ENCODE measurements around the gene UCN2. TPM values are rescaled to one million over a fixed set of nuclear protein-coding genes. Genes with fewer than 3 reads are reported as not detected.

The UCN2 gene
- total RNA-seq, 2 experiments from 2014 or later = 0.16 TPM; not detected in 1

DNA sequence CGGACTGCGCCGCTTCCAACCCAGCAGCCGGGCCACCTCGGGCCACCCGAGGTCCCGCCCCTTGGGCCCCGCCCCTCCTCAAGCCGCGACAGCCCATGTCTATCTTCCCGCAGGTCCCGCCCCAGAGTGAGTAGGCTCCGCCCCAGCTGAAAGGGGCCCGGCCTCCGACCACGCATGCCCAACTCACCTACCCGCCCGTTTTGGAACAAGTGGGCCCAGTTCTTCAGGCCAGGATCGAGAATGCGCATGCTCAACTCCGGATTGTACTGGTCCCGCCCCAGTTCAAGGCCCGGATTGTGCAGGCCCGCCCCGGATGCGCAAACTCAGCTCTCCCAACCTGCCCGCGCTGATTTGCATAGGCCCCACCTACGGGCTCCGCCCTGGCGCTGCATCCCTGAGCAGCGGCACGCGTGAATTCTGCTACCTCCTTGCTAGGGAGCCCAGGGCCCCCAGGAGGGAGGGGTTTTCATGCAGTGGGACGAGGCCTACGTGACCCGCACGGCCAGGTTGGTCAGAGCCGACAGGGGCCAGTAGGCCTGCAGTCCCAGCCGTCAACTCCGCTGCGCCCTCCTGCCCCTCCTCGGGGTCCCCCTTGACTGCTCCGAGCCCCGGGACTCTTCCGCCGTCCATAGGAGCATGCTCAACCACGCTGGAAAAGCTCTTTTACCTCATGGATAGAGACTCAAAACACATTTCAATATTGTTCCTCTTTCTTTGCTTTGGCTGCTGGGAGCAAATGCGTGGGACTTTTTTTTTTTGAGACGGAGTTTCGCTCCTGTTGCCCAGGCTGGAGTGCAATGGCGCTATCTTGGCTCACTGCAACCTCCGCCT lies 6.6 kb downstream of the UCN2 start, which contains the start of gene PFKFB4:
PFKFB4 (minus strand) TSS at position 8 of the 831 bp plus-strand sequence. CDS start 26 bp downstream, outside the sequence.
- Histone ChIP-seq H3K4me2 (ENCODE audit: low read length) (peak within 1 kb of the TSS; percentile 96), H3K27ac (ENCODE audit: low read depth, low read length, poor library complexity, severe bottlenecking) (peak within 1 kb of the TSS; percentile 80), H3K79me2 (ENCODE audit: insufficient read depth, low read depth, low read length) (no peaks in the 10 kb centered on the region), H3K4me1 (ENCODE audit: insufficient read depth, low read length, poor library complexity, severe bottlenecking) (peaks cover 54% of the 10 kb centered on the region), H3K36me3 (ENCODE audit: insufficient read depth, low read length) (no peaks in the 10 kb centered on the region), H3K9me3 (ENCODE audit: low read length) (no peaks in the 10 kb centered on the region), H3K9me2 (ENCODE audit: insufficient read depth, low read length) (no peaks in the 10 kb centered on the region), H4K20me1 (ENCODE audit: insufficient read depth, low read length) (no peaks in the 10 kb centered on the region), H2AFZ (ENCODE audit: low read length) (peak within 1 kb of the TSS; percentile 81), H3K4me3 (ENCODE audit: low read depth, low read length, poor library complexity, severe bottlenecking) (peak within 1 kb of the TSS; percentile 77)
- intact Hi-C loops (cut with micrococcal nuclease; ENCODE audit: unreplicated experiment) = loop anchor here (2.0 kb wide), 3 partner anchors 42 to 256 kb away; partner anchors contain the start of genes ATRIP and NME6
- peak; percentile 99 for DNase-seq (ENCODE audit: low spot score)
- no TSS peak for BruUV-seq (replicated peaks)
- ChIA-PET POLR2A (interaction anchor here (0.5 to 2.1 kb wide), 9 partner anchors 12 to 1390 kb away, joined by 3 to 8 read pairs (median 3); partner anchors contain the start of genes CCDC51, CELSR3 and TMA7), CTCF (ENCODE audit: unreplicated experiment) (interaction anchor here (0.5 to 1.0 kb wide), 6 partner anchors 79 to 444 kb away, joined by 3 to 4 read pairs (median 4); partner anchors contain the start of gene NCKIPSD)
- TF ChIP-seq, protein P1, sequence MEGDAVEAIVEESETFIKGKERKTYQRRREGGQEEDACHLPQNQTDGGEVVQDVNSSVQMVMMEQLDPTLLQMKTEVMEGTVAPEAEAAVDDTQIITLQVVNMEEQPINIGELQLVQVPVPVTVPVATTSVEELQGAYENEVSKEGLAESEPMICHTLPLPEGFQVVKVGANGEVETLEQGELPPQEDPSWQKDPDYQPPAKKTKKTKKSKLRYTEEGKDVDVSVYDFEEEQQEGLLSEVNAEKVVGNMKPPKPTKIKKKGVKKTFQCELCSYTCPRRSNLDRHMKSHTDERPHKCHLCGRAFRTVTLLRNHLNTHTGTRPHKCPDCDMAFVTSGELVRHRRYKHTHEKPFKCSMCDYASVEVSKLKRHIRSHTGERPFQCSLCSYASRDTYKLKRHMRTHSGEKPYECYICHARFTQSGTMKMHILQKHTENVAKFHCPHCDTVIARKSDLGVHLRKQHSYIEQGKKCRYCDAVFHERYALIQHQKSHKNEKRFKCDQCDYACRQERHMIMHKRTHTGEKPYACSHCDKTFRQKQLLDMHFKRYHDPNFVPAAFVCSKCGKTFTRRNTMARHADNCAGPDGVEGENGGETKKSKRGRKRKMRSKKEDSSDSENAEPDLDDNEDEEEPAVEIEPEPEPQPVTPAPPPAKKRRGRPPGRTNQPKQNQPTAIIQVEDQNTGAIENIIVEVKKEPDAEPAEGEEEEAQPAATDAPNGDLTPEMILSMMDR (conservative IDR thresholded peaks at IDR 0.05; ENCODE audit: low read length) = no peak
- TF ChIP-seq EZH2phosphoT487 (IDR thresholded peaks at IDR 0.05; ENCODE audit: borderline replicate concordance, low read depth, low read length) = no peak

DNA sequence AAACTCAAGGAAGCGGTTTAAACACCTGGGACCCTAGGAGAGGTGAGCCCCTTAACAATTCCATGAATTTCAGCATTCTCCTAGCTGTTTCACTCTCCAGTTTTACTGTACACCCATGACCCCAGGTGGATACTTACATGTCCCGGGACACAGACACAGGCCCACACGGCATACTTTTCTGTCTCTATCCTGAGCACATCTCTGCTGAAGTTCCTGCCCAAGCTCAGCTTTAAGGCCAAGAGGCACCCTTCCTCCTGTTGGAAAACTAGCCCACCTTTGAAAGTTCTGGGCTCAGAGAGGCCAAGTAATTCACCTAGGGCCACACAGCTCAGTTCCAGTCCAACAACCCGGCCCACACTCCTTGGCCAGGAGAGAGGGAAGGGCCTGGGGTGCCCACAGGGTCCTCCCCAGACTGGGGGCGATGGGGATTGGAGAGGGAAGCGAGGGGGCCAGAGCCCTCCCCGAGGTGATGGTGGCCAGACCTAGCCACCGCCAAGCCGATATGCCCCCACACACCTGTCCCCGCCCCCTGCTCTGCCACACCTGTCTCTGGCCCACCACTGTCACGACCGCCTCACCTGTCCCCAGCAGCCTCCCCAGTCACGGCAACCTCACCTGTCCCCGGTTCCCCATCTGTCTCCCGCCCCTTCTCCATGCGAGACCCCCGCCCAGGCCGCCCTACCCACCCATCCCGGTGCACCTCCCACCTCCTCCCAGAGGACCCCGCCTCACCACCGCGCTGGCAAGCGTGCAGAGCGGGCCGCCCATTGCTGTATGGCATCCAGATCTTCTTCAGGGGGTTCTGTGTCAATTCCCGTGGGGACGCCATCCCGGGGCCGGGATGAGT lies 7.4 kb downstream of the UCN2 start:
- H3K79me2 ChIP-seq (ENCODE audit: insufficient read depth, low read depth, low read length) = no peaks in the 10 kb centered on the region
- no TSS peak for BruUV-seq (replicated peaks)
- TF ChIP-seq EZH2phosphoT487 (IDR thresholded peaks at IDR 0.05; ENCODE audit: borderline replicate concordance, low read depth, low read length) = no peak
- TF ChIP-seq, protein P1 (conservative IDR thresholded peaks at IDR 0.05; ENCODE audit: low read length) = no peak
- peak overlapping the region; percentile 77 for H3K4me2 ChIP-seq (ENCODE audit: low read length)
- H4K20me1 ChIP-seq (ENCODE audit: insufficient read depth, low read length) = no peaks in the 10 kb centered on the region
- intact Hi-C loops (cut with micrococcal nuclease; ENCODE audit: unreplicated experiment) = loop anchor here (2.0 kb wide), 3 partner anchors 41 to 255 kb away; partner anchors contain the start of genes ATRIP and NME6
- ChIA-PET CTCF (ENCODE audit: unreplicated experiment) (interaction anchor here (0.5 to 1.0 kb wide), 6 partner anchors 80 to 130 kb away, joined by 3 to 4 read pairs (median 4); partner anchors contain the start of gene NCKIPSD), POLR2A (interaction anchor here (0.6 to 2.1 kb wide), 7 partner anchors 11 to 1391 kb away, joined by 3 to 8 read pairs (median 3); partner anchors contain the start of genes CCDC51, CELSR3 and TMA7)
- H2AFZ ChIP-seq (ENCODE audit: low read length) = peak overlapping the region; percentile 66
- H3K9me2 ChIP-seq (ENCODE audit: insufficient read depth, low read length) = no peaks in the 10 kb centered on the region
- no peak overlapping the region for H3K27ac ChIP-seq (ENCODE audit: low read depth, low read length, poor library complexity, severe bottlenecking)
- no peaks in the 10 kb centered on the region for H3K9me3 ChIP-seq (ENCODE audit: low read length)
- H3K4me1 ChIP-seq (ENCODE audit: insufficient read depth, low read length, poor library complexity, severe bottlenecking) = peaks cover 54% of the 10 kb centered on the region
- DNase-seq (ENCODE audit: low spot score) = no peak
- H3K36me3 ChIP-seq (ENCODE audit: insufficient read depth, low read length) = no peaks in the 10 kb centered on the region
- peak overlapping the region; percentile 77 for H3K4me3 ChIP-seq (ENCODE audit: low read depth, low read length, poor library complexity, severe bottlenecking)

Measured in OCI-LY7 (cell line).